Left kidney (tissue), 2 donors: ENCODE data around the gene NXPH1. TPM values are rescaled to one million over a fixed set of nuclear protein-coding genes. Genes with fewer than 3 reads are reported as not detected.

Experiments
- DNase-seq: peaks from one replicate; pipeline ENCODE4 v3.0.0-alpha.2; 2013
- polyA plus RNA-seq: library from polyadenylated mRNA; unstranded; fragments of 120-200 nt; gene quantifications from one replicate; pipeline ENCODE4 v1.2.1, GENCODE V29; 2013; ENCODE audit not compliant: insufficient read length

The NXPH1 gene
- polyA plus RNA-seq, 1 donor, result 0.25 TPM

DNA sequence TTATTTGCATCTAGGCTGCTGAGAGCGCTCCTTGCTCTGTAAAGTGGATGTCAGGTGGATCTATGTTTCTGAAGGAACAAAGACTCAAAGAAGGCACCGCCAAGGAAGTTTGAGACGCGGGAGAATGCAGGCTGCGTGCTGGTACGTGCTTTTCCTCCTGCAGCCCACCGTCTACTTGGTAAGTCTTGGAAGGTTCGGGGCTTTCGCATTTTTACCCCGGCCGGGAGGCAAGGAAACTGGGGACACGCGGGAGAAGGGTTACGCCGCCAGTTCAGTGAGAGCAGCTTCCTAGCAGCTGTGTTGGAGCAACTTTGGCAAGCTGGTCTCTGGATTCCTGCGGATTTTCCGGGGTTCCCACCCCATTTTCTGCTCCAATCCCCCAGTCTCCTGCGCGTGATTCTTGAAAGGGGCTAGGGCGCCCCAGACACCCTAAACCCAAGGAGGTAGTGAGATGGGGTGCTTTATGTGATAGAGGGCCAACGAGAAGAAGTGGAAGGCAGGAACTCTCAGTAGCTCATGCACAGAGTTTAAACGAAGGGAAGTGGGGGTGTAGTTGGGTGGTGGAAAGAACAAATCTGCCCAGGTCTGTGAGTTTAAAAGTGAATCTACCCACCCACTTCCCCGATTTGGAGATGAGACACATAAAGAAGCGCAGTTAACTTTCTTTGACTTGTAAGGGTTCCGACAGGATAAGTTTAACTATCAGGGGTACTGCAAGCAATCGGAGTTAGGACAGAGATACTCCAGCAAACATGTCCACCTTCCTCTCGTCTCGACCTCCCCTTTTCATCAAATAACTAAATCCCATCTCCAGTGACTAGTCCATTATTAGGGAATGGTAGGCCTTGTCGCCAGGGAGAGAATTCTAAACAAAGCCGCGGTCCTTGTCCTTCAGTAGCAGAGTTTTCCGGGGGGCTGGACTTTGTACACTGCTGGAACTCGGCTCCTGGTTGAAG, 2.5 kb downstream of the NXPH1 start:
- DNase-seq, result no peak

DNA sequence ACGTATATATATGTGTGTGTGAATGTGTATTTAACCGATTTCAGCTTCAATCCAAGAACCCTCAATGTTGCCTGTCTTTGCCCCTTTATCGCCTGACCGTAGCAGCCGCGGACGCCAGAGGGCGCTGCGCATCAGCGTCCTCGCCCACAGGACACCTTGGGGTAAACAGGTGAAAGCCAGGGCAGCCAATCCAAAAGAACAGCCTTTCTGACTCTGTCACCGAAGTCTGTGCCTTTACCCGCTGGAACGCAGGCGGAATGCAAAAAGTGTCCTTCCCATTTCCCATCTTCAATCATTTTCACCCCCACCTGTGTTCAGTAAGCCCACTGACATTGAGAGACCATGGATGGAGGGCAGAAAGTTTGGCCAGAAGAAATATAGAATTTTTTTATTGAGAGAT, 3.6 kb downstream of the NXPH1 start:
- peak; percentile 22 for DNase-seq

DNA sequence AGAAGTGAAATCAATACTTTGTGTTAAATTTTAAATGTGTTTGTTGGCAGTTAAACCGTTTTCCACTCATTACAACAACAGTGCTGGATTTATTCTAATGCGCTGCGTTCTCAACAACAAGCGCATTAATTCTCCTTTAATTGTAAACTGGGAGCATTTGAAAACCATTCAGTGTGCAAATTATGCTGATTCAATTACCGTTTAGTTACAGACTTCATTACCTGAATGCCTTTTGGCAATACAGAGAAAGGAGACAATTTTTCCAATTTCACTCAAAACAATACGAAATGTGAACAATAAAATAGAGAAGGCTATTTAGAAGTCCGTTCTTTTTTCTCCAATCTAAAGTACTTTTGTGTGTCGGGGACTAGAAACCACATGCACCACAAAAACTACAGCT, 4.2 kb downstream of the NXPH1 start:
- no peak for DNase-seq

DNA sequence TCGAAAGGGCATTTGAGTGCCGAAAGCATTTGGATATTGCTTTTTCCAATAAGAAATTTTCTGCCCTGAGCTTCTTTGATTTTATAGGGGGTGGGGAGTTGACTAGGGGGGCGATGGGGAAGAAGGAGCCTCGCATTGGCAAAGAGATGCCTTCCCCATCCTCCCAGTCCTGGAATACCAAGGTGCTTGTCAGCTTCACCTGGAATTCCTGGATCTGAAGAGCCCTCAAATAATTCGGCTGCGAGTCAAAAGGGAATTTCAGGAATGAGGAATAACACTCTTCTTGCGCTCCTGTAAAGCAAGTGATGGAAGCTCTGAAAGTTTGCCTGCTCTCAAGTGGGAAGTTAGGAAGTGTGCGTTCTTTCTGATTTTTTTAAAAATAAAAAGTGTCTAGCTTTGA, 7.3 kb downstream of the NXPH1 start:
- no peak for DNase-seq

DNA sequence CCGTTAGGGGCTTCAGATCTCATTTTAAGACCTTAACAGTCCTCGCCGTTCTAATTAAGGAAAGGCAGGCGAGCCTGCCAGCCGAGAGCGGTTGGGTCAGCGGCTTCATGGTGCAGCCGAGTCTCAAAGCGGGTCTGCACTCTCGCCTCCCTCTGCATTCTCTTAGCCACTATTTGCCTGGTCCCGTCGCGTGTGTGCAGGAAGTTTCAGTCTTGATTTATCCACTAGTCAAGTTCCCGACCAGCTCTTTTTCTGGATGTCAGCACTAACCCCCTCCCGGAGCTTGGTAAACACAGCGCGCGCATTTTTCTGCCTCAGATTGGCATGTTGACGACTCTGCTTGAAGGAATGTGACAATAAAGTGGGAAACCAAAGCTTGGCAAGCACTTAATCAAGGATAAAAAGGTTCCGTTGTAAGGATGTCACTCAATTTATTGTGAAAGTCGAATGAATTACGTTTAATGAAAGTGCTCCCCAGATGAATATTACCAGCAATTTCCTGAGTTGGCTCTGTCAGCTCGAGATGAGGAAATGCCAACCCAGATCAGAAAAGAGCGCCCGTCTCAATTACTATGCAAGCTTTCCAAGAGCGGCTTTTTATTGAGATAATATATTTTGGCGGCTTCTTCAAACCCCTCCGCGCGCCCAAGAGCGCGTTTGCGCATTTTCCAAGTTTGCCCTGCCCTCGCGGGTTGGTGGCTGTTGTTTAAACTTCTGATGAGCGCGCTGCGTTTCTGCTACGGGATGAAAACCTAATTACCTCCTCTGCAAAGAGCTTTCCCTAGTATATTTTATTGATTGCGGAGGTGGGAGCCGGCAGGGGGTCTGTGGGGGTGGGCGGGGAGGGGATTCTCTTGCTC, 7.9 kb downstream of the NXPH1 start:
- DNase-seq, result no peak

DNA sequence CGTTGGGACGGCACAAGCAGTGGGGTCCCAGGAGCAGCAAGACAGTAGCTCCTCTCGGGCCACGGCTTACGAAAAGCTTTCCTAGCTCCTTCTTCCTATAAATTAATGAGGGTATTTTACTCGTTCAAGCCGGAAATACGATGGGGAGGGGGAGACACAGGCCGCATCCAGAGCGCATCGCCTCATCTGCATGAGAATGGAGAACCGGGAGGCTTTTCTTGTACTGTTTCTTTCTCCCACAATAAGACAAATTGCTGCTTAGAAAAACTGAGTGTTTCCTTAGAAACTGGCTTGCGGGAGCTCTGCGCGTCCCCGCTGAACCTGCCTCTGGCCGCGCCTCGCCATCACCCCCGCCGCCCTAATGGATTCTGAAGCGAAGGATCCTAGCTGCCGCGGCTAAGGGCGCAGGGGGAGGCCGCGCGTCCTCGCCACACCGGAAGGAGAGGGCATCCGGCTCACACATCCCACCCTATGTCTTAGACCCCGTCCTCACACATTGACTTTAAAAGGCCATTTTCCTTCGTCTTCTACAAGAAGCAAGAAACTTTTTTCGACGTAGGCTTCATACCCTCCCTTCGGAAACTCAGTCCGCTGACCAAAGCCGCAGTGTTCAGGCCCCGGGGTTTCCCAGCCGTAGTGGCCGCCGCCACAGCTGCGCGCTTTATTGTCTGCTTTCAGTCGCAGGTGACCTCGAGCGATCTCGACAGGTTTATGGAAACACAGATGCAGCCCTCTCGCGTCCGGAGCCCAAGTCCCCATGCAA, 8.8 kb downstream of the NXPH1 start:
- no peak for DNase-seq

DNA sequence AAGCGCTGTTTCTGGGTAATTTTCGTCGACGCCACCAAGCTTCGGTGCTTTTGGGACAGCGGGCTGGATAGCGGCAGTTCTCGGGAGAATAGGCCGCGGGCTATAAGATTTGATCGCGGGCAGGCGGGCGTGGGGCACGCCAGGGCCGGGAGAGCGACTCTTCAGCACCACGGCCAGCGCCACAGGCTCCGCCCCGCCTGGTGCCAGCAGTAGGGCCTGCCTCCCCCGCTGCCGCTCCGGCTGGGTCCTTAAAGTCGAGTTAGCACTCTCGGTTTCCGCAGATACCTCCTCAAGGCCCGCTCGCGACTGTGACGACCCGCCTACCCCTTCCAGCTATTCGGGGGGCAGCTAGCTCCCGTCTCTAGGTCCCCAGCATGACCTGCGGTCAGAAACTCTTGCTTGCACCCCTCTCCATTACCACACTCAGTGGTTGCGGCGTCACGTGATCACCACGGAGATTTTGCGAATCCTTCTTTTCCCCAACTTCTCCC, 9.4 kb downstream of the NXPH1 start:
- DNase-seq, result peak; percentile 80

DNA sequence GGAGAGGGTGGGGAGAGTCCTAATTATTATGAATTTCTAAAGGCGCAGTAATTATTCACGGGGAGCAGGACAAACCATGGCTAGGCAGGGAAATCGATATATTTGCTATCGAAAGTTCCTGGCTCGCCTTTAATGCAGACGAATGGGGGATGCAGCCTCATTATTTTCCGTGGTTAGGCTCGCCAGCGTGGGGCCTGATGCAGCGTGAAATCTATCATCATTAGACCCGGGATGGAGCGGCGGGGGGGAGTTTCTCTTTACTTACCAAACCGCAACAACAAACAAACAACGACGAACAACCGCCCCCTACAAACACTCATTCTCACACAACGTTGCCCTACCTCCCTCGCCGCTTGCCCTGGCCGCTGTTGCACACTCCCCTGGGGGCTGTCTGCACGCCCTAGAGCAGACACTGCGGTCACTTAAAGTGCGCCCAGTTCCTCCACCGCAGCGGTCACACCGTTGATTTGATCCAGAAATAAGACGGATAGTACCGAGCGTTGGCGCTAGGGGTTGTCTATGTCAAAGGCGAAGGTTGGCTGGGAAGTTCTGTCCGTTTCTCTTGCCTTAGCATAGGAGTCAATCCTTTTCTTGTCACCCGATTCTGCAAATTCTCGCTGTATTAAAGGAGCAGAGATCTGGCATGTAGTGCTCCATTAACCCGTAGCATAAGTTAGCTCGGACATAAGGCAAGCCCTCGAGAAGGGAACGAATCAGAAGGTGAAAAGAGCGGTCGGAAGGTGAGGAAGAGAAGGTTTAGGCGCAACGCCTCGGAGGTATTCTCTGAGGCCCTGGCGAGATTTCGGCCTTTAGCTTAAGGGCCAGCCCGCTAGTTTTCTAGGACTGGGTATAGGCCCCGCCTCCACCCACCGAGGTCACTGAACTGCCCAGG, 10.4 kb downstream of the NXPH1 start:
- no peak for DNase-seq

DNA sequence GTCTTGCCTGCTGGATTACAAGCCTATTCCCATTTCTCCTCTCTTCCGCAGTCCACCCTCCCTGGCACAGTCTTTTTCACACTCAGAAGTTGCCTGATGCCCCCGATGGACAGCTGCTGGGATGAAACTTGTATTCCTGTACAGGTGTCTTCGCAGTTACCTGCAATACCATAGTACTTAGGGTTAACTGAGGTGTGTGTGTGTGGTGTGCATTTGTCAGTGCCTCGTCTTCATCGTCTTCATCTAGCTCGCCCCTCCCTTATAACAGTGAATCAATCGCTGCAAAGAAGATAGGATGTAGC, 11.0 kb downstream of the NXPH1 start:
- DNase-seq, result no peak

DNA sequence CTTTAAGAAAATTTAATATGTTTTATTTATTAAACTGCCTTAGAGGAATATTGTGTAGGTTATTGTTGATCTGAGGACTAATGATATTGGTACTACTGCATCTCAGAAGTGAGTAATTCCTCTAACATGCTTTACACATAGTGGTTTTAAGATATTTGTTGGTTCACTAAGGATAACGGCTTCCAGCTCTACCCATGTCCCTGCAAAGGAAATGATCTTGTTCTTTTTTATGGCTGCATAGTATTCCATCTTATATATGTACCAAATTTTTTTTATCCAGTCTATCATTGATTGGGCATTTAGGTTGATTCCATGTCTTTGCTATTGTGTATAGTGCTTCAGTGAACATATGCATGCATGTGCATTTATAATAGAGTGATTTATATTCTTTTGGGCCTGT, 20.1 kb downstream of the NXPH1 start:
- DNase-seq, result no peak

DNA sequence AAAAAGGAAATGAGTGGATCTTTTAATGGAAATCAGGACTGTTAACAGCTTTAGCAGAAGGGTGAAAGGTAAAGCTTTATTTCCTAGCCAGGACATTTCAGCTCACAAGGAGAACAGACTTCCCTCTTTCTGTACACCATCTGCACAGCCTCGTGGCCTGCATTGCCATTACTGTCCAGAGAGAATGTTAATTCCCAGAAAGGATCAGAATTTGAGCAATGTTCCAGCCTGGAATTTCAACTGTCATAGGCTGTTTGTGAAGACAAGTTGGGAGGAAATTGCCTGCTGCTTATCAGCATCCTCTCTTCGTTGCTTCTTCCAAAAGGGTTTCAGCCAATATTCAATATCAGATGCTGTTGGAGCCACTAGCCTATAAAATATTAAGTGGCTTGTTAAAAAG, 22.0 kb downstream of the NXPH1 start:
- DNase-seq, result no peak

DNA sequence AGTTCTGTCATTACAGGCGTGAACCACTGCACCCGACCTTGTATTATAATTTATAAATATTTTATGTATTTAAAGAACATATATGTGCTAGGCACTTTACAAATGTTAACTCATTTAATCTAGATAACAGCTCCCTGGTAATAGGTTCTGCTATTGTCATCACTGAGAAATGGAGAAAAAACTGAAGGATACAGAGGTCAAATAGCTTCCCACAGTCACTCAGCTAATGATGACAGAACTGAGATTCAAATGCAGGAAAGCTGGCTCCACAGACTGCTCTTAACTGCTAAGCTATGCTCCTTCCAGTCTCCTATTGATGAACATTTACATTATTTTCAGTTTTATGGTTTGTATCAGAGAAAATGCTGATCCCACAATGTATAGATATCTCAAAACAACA, 28.9 kb downstream of the NXPH1 start:
- DNase-seq, result no peak

DNA sequence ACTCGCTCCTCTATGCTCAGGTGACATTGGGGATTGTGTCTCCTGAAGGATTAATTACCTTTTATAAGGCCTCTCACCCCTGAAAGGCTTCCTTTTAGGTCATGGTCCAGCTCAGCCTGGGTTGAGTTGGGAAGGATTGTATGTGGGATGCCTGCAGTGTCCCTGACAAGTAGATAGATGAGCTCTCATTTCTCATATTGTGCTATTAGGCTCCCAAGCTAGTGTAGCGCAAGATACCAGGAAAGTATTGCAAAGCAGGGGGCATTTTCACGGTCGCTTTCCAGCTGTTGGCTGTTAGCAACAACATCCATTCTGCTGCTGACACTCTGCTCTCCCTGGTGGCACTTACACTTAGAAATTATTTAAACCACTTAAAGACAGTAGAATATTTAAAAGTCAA, 31.9 kb downstream of the NXPH1 start:
- no peak for DNase-seq

DNA sequence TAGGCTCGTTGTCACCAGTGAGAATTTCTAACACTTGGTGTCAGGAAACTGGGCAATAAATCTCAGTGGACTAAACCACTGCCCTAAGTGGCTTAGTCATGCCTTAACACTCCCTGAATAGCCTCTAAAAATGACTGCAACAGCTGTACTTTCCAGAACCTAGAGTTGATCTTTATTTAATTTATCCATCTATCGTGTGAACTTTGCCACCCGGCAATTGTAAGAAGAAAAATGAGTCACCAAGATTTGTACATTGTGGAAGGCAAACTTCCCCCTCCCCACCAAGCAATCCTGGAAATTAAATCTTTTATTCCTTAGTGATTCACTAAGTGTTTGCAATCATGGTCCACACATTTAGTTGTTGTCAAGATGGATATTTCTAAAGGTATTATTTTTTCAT, 47.1 kb downstream of the NXPH1 start:
- DNase-seq, result no peak

DNA sequence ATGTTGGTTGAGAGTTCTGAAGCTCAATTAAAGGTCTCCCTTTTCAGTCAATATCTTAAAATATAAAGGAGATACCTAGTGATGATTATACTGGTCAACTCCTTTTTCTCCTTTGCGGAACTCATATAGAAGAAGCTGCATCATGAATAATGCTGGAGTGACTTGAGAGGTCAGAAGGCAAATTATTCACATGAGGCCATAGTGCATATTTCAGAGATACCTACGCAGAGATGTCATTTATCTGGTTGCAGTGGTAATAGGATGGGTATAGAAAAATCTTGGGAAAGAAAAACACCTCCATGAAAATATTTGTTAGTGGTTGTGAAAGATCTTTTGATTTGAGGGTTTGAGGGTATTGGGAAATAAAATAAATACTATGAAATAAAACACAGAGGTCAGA, 47.7 kb downstream of the NXPH1 start:
- DNase-seq, result no peak

DNA sequence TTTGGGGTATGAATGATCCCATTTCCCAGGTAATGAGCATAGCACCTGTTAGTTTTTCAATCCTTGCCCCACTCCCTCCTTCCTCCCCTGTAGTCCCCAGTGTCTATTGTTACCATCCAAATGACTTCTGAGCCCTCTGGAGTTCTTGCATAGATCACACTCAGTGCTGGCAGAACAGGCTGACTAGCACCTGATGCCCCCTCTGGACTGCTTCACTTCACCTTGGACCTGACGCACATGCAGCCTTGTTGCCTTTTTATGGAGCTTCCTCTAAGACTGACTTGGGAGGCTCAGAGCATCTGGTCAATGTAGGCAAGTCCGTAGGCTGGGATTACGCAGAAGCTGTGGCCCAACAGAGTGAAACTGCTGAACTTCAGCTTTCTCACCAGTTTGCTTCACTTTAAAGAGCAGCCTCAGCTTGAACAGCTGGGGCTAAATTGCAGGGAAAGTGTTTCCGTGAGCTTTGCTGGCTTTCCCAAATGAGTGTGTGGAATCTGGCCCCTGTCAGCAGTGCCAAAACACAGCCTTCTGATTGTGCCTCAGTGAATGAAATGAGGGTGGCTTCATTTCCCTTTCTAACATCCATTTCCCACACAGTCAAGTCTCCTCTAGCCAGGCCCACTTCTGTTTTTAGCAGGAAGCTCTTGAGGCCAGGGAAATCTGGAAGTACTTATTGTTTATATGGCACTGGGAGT, 48.5 kb downstream of the NXPH1 start:
- DNase-seq, result peak; percentile 5

DNA sequence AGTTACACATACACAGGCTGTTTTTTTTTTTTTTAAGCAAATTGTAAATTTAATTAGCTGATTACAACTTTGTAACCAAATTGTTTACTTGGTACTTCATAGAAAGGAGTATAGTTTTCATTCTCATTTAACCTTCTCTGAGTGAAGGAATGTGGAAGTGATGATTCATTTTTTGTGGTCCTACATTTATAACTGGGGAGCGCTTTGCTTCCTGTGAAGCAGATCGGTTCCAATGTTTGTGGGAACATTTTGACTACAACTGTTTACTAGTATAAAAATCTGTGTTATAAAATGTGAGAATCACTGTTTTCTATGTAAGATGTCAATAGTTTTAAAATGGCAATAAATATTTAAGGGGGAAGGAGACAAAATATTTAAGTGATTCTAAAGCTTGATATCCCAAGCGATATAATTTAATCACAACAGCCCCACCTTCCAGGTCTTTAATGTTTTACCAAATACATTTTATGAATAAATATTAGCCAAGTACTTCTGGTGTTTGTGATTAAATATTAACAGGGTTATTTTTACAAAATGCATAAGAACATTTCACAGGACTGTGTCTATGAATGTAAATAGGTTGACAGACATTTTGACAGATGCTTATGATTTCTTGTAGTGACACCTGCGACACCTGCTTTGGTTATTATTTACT, 57.1 kb downstream of the NXPH1 start:
- no peak for DNase-seq

DNA sequence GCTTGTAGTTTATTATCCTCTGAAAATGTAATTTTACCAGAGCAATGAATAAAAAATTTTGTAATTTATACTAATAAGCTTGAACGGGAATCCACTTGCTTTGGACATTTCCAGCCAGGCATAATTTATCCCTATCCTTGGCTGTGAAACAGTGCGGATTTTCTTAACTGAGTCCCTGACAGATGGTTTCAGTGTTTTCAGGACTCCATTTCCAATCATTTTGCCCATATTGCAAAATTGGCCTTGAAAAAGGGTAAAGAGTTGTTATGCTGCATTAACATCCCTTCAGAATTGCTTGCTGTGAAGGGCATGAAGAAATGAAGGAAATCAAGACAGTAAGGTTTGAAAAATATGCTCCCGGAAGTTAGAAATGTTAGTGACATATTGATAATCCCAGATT, 57.7 kb downstream of the NXPH1 start:
- no peak for DNase-seq

DNA sequence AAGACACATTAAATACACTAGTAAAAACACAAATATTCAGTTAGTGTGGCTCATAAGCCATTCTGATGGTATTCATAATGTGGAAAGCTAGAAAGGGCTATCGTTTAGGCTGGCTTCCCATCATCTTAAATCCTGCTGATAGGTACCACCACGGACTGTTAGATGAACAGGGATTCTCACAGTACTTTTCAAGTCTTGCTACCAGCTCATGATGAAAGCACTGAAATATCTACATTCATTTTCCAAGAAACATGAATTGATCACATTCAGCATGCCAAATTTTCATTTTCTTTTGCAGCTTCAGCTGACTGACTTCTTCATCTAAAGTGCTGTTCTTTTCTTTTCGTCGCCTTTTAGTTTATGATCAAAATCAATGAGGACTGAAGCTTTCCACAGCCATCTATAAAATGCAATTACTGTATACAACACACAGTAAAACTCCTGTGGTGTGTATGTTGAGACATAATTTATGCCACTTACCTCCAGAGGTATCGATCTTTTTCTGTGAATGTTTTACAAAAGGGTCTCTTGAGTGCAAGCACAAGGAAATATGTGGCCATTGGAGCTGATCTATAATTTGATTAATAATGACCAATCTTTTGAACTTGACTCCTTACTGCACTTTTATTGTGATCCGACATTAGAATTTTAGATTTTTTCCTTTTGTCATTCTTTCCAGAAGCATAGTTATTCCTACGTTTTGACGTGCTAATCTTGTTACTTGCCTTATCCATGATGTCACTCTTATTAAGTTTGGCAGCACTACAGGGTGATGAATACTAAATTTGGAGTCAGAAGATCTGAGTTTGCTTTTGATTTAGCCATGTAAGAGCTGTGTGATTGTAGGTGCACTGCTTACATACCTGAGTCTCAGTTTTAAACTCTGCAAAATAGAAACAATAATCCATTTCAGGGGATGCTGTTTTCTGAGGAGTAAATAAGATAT, 58.4 kb downstream of the NXPH1 start:
- no peak for DNase-seq
